Measurements from ENCODE around the gene KIRREL1.
"Not testable (repeated sequence)": the region's sequence is repeated elsewhere in the genome, so short reads cannot be mapped to it uniquely, and the experiment has no call there.

The KIRREL1 gene

GRCh38 chr1:158112994-158113758, 119.7 kb downstream of the KIRREL1 start:
- DNase-seq: peak; percentile 70

DNA sequence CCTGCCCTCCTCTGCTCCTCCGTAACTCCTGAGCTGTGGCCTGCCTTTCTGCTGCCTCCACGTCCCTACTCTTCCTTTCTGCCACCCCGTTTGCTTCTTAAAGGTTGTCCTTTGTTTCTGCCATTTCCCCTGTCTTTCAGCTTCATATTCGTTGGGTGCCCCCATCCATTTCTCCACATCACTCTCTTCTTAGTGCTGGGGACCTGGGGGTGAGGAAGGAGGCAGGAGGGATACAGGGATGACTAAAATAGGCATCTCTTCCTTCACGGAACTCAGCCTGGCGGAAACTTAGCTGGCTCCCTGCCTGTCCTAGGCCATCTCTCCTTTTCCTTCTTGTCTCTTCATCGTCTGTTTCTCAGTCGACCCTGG, 120.3 kb downstream of the KIRREL1 start:
- DNase-seq: no peak

DNA sequence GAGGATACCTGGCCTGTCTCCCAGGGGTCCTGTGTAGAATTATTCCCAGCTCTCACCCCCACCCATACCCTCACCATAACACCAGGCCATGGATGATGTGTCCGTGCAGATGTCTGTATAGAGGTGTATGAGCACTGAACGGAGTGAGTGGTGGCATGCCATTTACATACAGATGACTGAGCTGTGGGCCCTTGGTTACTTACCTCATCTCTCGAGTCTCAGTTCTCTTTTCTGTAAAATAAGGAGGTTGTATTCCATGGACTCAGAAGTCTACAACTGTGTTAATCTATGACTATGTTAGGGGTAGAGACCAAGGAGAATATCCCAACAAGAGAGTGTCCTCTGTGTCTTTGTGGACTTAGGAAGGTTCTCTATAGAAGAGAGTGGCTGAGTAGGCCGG, 121.7 kb downstream of the KIRREL1 start:
- no peak for DNase-seq

DNA sequence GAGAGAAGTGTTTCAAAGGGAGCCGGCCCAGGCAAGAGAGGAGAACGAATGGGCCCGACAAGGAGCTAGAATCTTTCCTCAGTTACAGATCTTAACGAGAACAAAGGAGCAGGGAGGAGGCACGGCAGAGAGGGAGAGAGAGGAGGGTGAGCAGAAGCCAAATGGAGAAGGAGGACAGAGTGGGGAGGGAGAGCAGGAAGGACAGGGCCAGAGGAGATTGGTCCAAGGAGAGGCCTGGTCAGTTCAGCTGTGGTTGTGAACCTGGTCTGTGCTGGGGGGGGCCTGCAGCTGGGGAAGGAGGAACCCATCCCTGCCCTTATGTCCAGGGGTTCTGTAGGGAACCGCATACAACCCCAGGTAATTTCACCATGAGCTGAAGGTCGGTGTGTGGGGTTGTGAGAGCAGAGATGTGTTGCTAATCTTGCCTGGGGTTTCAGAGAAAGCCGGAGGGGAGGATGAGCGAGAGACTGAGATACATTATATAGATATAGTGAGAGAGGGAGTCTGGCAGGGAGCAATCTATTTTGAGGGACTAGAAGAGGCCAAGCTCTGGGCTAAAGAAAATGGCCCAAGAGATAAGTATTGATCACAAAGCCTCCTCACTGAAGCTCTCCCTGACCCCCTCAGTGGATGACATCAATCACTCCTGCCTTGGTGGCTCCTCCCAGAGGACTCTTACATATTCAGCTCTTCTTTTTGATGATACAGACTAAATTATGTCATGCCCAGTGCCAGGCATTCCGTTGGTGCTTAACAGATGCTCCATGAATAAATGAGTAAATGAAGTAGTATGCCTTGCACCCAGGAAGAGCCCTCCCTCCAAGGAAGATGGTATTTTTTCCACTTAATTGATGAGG, 123.1 kb downstream of the KIRREL1 start:
- no peak for DNase-seq

GRCh38 chr1:158117854-158118704, 124.6 kb downstream of the KIRREL1 start:
- peak; percentile 74 for DNase-seq

DNA sequence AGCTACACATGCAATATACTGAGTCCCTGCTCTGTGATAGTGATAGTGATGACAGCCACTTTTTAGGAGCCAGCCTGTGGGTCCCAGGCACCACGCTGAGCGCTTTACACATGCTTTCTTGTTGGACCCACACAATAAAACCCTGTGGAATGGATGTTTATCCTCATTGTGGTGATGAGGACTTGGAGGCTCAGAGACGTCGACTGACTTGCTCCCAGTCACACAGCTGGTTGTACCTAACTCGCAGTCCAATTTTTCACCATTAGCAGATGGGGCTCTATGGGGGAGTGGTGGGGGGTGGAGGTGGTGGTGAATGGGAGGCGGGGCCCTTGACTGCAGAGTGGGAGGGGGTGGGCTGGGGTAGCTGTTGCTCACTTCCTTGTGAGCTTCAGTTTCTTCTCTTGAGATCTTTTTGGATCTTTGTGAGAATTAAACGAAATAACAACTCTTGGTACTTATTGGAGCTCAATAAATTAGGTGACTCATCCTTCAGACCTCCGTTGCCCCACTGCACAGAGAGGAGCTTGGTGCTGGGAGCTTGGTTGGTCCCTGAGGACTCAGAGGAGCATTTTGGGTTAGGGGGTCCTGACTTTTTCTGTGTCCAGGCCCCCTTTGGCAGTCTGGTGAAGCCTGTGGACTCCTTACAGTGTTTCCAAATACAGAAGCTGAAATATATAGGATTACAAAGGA, 125.4 kb downstream of the KIRREL1 start:
- no peak for DNase-seq

- no peak for DNase-seq
Measured at GRCh38 chr1:158119976-158120653, 126.7 kb downstream of the KIRREL1 start.

- DNase-seq: no peak
Measured at GRCh38 chr1:158121604-158122254, 128.3 kb downstream of the KIRREL1 start.

- no peak for DNase-seq
Measured at GRCh38 chr1:158122833-158123388, 129.5 kb downstream of the KIRREL1 start.

DNA sequence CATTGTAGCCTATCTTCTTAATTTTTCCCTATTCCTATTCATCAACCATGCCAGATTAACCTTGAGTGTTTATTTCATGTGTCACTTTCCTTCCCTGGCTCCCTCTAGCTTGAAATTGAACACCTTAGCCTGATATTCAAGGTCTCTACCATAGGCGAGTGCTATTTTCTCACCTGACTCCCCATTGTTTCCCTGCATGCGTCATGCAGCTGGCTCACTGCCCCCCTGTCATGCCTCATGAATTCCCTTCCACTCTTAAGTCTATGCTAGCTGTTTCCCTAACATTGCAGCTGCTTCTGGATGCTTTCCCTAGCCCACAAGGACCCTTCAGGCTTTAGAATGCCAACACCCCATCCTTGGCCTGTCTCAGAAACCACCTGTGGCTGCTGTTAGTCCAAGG, 130.6 kb downstream of the KIRREL1 start:
- DNase-seq: no peak

GRCh38 chr1:158124999-158125398, 131.6 kb downstream of the KIRREL1 start:
- peak; percentile 84 for DNase-seq

- no peak for DNase-seq
Measured at GRCh38 chr1:158126425-158126824, 133.0 kb downstream of the KIRREL1 start.

GRCh38 chr1:158128531-158128930, 135.1 kb downstream of the KIRREL1 start:
- not testable (repeated sequence) for DNase-seq

DNA sequence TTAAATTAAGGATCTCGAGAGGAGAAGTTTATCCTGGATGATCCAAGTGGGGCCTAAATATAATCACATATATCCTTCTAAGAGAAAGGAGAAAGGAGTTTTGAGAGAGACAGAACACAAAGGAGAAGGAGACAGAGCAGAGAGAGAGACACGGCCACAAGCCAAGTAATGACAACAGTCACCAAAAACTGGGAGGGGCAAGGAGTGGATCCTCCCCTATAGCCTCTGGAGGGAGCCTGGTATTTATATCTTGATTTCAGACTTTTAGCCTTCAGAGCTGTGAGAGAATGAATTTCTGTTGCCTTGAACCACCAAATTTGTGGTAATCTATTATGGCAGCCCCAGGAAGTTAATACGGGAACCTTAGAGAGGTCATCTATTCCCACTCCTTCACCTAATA, 137.8 kb downstream of the KIRREL1 start:
- no peak for DNase-seq

DNA sequence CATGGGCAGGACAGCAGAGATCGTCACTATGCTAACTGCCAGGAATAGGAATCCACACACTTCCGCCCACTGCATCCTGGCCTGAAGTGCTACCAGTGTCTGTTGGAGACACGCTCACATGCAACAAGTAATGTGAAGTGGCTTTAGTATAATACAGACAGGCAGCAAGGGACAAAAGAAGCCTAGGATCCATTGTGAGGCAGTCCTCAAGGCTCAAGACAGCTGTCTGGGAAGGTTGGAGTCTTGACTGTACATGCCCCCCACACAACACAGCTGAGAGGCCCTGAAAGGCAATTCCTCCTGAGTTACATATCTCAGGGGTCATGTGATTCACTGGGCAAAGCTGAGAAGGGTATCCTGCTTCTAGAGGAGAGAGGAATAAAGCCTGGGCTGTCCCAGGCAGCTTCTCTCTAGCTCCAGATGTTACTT, 147.3 kb downstream of the KIRREL1 start:
- no peak for DNase-seq

- no peak for DNase-seq
Measured at GRCh38 chr1:158145173-158145719, 151.8 kb downstream of the KIRREL1 start.

DNA sequence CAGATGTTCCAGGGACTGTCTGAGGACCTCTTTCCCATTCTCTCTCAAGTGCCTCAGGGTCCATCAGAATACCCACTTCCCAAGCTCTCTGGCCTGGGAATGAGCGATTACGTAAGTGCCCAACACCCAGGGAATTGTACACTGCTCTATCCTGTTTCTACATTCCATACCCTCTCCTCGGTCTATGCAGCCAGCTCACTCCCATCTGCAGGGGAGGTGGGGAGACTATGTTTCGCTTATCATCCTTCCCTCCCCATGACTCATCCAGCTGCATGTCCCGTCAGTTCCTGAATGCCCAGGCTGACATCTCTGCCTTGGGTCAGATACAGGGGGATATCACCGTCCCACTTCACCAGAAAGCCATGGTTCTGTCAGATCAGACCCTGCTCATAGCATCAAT, 152.7 kb downstream of the KIRREL1 start:
- no peak for DNase-seq

DNA sequence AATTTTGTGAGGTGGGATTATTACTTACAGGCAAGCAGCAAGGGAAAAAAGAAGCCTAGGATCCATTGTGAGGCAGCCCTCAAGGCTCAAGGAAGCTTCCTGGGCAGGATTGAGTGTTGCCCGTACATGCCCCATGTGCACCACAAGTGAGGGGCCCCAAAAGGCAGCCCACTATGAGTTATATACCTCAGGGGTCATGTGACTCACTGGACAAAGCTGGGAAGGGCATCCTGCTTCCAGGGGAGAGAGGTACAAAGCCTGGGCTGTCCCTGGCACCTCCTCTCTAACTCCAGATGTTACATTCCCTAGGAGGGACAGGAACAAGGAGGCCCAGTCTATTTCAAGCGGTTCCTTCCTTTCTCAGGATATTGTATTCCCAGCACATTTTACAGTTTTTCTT, 153.3 kb downstream of the KIRREL1 start:
- no peak for DNase-seq

DNA sequence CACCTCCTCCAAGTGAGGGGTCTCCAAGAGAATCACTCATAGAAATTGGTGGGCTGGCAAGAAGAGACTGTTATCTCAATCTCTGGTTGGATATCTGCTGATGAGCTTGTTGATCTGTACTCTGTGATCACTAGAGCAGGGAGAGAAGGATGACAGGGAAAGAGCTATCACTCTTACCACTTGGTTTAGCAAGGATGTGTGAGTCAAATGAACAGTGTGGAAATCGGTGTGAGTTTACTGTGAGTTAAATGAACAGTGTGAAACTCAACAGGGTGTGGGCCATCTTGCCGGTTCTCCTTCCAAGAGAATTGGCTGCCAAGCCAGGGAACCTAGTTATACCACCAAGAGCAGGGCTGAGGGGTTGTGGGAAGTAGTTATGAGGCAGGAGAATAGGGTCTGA, 154.0 kb downstream of the KIRREL1 start:
- DNase-seq: no peak

GRCh38 chr1:158147869-158148268, 154.4 kb downstream of the KIRREL1 start:
- DNase-seq: no peak

DNA sequence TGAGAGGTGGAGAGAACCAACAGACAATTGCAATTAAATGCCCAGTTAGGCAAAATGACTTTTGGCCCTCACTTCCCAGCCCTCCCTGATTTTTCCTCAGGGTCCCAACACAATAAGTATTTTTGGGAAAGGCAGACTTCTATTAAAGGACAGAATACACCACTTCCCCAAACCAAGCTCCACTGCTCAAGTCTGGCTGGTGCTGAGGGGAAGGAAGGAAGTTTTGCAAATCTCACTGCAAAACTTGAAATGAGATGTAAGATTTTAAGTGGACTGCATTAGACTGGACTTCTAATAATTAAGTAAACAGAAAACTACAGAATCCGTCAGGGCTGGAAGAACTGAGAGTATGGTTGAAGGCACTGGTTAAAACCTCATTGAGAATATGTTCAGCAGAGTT, 155.0 kb downstream of the KIRREL1 start:
- no peak for DNase-seq
